HG02678 (cell line): ENCODE measurements around the gene IL1R2.

Source experiments
- ATAC-seq: cut with Tn5 transposase; IDR thresholded peaks from one replicate; pipeline ENCODE4 v1.9.1; 2021; ENCODE audit warnings: mild to moderate bottlenecking, moderate library complexity; ENCODE audit not compliant: unreplicated experiment

IL1R2 gene

DNA sequence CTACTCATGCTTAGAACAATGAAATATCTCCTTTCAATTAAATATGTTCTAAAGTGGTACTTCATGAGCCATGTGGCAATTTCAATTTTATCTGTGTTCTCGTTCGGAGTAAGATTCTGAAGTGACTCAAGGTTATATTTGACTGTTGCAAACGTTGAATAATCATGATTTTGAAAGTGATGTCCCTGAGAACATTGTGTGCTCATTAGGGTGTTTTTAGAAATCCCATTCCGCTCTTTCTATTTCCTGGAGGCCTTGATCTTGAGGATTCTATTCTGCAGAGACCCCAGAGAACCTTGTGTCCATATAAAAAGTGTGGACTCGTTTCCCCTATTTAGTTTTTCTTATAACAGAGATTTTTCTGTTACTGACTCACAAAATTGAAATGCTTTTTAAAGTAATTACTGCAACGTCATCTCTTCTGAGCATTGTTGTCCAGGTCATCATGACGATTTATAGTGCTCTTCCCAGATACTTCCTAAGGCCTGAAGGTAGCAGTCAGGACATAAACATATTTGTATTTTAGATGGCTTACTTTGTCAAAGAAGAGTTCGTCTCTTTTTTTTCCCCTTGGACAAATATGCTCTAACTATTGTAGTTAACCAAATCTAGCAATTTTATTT, 27.2 kb downstream of the IL1R2 start:
- ATAC-seq: no peak

- no peak for ATAC-seq
Measured at GRCh38 chr2:102020596-102021170, 28.9 kb downstream of the IL1R2 start.

- ATAC-seq: no peak
Measured at GRCh38 chr2:102021779-102022178, 30.0 kb downstream of the IL1R2 start.

GRCh38 chr2:102022884-102023539, 31.3 kb downstream of the IL1R2 start:
- no peak for ATAC-seq

DNA sequence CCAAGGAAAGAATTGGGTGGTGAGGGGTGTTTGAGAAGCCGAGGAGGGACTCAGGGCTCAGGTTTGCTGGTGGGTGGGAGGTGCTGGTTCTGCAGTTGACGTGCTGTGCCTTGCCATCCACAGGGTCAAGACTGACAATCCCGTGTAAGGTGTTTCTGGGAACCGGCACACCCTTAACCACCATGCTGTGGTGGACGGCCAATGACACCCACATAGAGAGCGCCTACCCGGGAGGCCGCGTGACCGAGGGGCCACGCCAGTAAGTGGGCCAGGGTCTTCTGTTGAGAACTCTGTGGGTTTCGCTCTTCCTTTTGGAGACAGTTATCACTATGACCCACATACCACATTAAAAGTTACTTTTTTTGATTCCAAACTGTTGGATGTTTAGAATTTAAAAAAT, 32.6 kb downstream of the IL1R2 start:
- ATAC-seq: no peak

DNA sequence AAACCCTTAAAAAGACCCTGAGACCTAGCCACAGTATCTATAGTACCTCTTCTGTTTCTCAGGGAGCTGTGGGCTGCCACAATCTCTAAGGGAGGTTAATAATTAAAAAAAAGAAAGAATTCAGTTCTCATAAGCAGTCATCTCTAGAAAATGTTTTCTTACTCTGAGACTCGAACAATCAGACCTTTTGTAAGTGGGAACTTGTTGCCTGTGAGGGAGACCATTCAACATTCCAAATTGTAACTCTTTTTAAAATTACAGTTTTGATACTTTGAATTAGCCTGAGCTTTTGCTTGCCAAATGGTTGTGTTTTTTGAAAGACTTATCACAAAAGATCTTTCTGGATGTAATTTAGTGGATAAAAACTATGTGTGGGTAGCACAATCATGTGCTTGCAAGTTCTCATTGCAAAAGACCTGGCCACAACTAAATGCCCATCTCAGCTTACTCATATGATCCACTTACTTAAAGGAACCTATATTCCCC, 33.3 kb downstream of the IL1R2 start:
- peak; percentile 72 for ATAC-seq

DNA sequence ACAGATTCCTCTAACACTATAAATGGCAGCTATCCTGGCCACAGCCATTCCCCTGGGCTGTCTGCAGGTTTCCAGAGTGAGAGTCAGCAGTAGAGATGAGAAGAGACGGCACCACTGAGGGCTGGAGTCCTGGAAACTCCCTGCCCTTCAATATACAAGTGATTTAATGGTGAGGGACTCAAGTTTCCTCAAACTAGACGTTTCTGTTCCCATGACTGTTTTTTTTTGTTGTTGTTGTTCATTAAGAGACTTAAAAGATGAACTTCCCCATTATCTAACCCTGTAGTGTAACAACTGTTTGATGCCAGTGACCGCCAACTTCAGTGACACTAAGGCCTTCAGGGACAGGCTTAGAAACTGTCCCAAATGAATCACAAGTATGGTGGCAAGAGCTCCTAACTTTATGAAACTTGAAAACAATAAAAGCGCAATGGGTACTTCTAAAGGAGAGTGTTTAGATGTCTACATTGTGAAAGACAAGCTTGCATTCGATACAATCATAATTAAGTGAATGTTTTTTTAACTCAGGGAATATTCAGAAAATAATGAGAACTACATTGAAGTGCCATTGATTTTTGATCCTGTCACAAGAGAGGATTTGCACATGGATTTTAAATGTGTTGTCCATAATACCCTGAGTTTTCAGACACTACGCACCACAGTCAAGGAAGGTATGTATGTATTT, 34.0 kb downstream of the IL1R2 start:
- ATAC-seq: peak; percentile 58

- no peak for ATAC-seq
Measured at GRCh38 chr2:102027036-102027980, 35.5 kb downstream of the IL1R2 start.

- no peak for ATAC-seq
Measured at GRCh38 chr2:102028470-102028869, 36.7 kb downstream of the IL1R2 start.

DNA sequence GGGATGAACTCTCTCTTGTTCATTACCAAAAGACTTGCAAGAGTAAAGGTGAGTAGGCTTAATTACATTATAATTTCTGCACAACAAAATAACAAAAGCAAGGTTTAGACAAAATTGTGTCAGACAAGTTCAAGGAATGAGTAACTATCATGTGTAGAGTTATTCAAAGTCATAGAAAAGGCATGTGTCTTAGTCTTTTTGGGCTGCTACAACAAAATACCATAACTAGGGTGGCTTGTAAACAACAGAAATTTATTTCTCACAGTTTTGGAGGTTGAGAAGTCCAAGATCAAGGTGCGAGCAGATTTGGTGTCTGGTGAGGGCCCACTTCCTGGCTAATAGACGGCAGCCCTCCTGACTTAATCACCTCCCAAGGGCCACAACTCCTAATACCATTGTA, 37.6 kb downstream of the IL1R2 start:
- ATAC-seq: no peak

GRCh38 chr2:102029952-102030351, 38.2 kb downstream of the IL1R2 start:
- ATAC-seq: no peak

GRCh38 chr2:102030502-102030854, 38.7 kb downstream of the IL1R2 start:
- no peak for ATAC-seq

DNA sequence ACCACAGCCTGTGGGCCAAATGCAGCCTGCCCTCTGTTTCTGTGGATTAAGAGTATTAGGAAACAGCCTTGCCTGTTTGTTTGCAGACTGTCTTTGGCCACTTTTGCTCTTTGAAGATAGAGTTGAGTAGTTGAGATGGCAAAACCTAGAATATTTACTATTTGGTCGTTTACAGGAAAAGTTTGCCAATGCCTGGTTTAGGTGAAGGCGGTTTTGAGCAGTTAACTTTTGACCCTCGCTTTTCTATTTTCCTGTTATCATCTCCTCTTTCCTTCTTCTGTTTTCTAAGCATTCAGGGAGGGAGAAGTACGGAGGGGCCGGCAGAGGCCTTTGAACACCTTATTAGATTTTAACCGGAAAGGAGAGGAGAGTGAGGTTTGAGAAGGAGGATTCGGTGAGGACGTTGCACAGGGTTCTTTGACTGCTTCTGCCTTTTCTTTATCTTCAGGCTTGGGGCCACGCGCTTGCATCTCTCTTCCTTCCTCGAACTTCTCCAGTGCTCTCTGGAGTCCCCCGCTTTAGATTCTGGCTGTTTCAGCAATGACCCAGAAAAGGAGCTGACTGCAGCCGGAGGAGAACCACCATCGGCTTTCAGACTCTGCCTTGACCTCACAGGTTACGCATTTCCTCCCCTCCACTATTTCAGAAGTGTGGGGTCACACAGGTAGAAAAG, 39.2 kb downstream of the IL1R2 start:
- no peak for ATAC-seq

DNA sequence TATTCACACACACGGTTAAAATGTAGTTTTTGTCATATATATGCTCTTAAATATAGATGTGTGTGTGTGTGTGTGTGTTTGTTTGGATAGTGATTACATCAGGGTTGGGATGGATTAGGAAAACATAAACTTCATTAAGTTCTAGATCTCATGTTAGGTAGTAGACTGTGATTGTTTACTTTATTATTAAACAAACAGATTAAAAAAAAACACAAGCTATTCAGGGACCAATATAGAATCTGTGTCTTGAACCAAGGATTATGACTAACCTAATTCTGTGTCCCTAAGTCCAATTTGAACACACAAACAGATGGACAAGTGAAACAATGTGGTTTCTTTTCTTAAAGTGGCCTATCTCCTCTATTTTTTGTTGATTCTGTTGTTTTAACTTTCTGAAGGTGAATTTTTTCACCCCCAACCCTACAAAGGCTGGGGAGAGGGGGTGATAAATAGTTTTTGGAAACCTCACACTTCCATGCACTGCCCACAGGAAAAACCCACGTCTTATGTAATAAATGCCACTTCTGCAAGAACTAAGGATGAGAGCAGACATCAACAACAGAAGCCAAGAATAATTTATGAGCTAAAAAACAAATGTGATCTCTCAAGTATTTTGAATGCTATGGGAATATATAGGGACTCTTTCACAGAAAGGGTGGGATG, 40.7 kb downstream of the IL1R2 start:
- no peak for ATAC-seq

- peak; percentile 93 for ATAC-seq
Measured at GRCh38 chr2:102033031-102033749, 41.4 kb downstream of the IL1R2 start.

GRCh38 chr2:102033750-102034682, 42.3 kb downstream of the IL1R2 start:
- no peak for ATAC-seq

GRCh38 chr2:102034683-102035548, 43.2 kb downstream of the IL1R2 start:
- ATAC-seq: no peak
